Right atrium auricular region (tissue), 2 donors: Measurements from ENCODE around the gene EXOSC3. TPM values are rescaled to one million over a fixed set of nuclear protein-coding genes. Genes with fewer than 3 reads are reported as not detected.
A peak's percentile ranks its signal among the peaks of the same experiment; 100 is the strongest.
"Not testable (repeated sequence)": the region's sequence is repeated elsewhere in the genome, so short reads cannot be mapped to it uniquely, and the experiment has no call there.

Experiments used
- DNase-seq: peaks from one replicate; pipeline ENCODE4 v3.0.0-alpha.2; 2019; ENCODE audit warnings: low spot score
- H3K27ac ChIP-seq, 2 donors: fragments of 200-600 bp; sonication (generic); 1 replicate in 1 of 2; 2 replicates in 1 of 2; pipeline ENCODE4 v1.5.1; 2016 to 2019
- H3K27me3 ChIP-seq, 2 donors: fragments of 200-600 bp; sonication (generic); one replicate each; pipeline versions ENCODE4 v1.5.1 to v1.6.0; 2017 to 2019
- H3K36me3 ChIP-seq: fragments of 200-600 bp; sonication (generic); one replicate; pipeline ENCODE4 v1.5.1; 2016
- H3K4me1 ChIP-seq, 2 donors: fragments of 200-600 bp; sonication (generic); one replicate each; pipeline versions ENCODE4 v1.5.1 to v1.6.0; 2017 to 2019
- H3K4me3 ChIP-seq, 2 donors: fragments of 200-600 bp; sonication (generic); 1 replicate in 1 of 2; 2 replicates in 1 of 2; pipeline ENCODE4 v1.5.1; 2017 to 2019; ENCODE audit warnings: mild to moderate bottlenecking in 1 of 2, moderate library complexity in 1 of 2
- H3K9me3 ChIP-seq, 2 donors: fragments of 200-600 bp; sonication (generic); one replicate each; pipeline ENCODE4 v1.5.1; 2019
- CTCF ChIP-seq, 2 donors: fragments of 200-600 bp; sonication (generic); IDR thresholded peaks; one replicate each; pipeline ENCODE4 v1.5.1; 2019; ENCODE audit warnings: antibody characterized with exemption in 2 of 2
- total RNA-seq, 2 donors: library from RNA; depleted of rRNA; stranded (reverse); fragments of >200 nt; gene quantifications; one replicate each; pipeline ENCODE4 v1.1.0, GENCODE V29; 2016

EXOSC3 gene
- total RNA-seq, result 10 to 100 TPM; 14.1 to 16.9 TPM

GRCh38 chr9:37784616-37785483 lies at the start of gene EXOSC3:
Gene EXOSC3, minus strand, starts transcription at chr9:37785064. Its CDS starts 20 bp downstream, at chr9:37785044.
- Histone ChIP-seq H3K27me3 (no peaks in the 10 kb centered on the region), H3K36me3 (peaks cover 33% of the 10 kb centered on the region), H3K4me1 (peaks cover 0 to 15% of the 10 kb centered on the region in 2 donors), H3K27ac (peak within 1 kb of the TSS; percentile 75), H3K4me3 (peak within 1 kb of the TSS; percentile 79 to 90), H3K9me3 (no peaks in the 10 kb centered on the region)
- DNase-seq, result peak; percentile 93
- no peak for TF ChIP-seq CTCF (IDR thresholded peaks at IDR 0.05)

GRCh38 chr9:37827483-37828165 lies 42.8 kb upstream of the EXOSC3 start:
- DNase-seq, result no peak
- no peaks in the 10 kb centered on the region for H3K9me3 ChIP-seq
- no peak overlapping the region for H3K27ac ChIP-seq
- no peak for TF ChIP-seq CTCF (IDR thresholded peaks at IDR 0.05)
- H3K4me3 ChIP-seq, result no peak overlapping the region
- no peaks in the 10 kb centered on the region for H3K4me1 ChIP-seq
- H3K36me3 ChIP-seq, result peaks cover 9% of the 10 kb centered on the region
- H3K27me3 ChIP-seq, result no peaks in the 10 kb centered on the region

- not testable (repeated sequence) for H3K36me3 ChIP-seq, H3K9me3 ChIP-seq, H3K4me1 ChIP-seq, H3K27ac ChIP-seq, H3K27me3 ChIP-seq, DNase-seq, H3K4me3 ChIP-seq
These were observed 40.3 kb upstream of the EXOSC3 start for GRCh38 chr9:37825174-37825573.

- no peak for TF ChIP-seq CTCF (IDR thresholded peaks at IDR 0.05)
- Histone ChIP-seq H3K9me3 (no peaks in the 10 kb centered on the region), H3K27ac (no peak overlapping the region), H3K4me1 (no peaks in the 10 kb centered on the region), H3K27me3 (no peaks in the 10 kb centered on the region), H3K4me3 (no peak overlapping the region), H3K36me3 (peaks cover 5% of the 10 kb centered on the region)
- DNase-seq, result no peak
These were observed 35.3 kb upstream of the EXOSC3 start for GRCh38 chr9:37820142-37820541.

- no peaks in the 10 kb centered on the region for H3K4me1 ChIP-seq
- peaks cover 5% of the 10 kb centered on the region for H3K36me3 ChIP-seq
- no peaks in the 10 kb centered on the region for H3K27me3 ChIP-seq
- H3K9me3 ChIP-seq, result no peaks in the 10 kb centered on the region
- no peak overlapping the region for H3K4me3 ChIP-seq
- no peak for DNase-seq
- H3K27ac ChIP-seq, result no peak overlapping the region
- no peak for TF ChIP-seq CTCF (IDR thresholded peaks at IDR 0.05)
These were observed 34.0 kb upstream of the EXOSC3 start for GRCh38 chr9:37818849-37819248.

GRCh38 chr9:37812773-37813379 lies 28.0 kb upstream of the EXOSC3 start:
- Histone ChIP-seq H3K9me3 (no peaks in the 10 kb centered on the region), H3K4me1 (no peaks in the 10 kb centered on the region), H3K27ac (no peak overlapping the region), H3K4me3 (no peak overlapping the region), H3K27me3 (no peaks in the 10 kb centered on the region), H3K36me3 (peaks cover 3% of the 10 kb centered on the region)
- no peak for TF ChIP-seq CTCF (IDR thresholded peaks at IDR 0.05)
- no peak for DNase-seq
